IMR-90 (cell line): ENCODE results near the gene NMUR1.

ENCODE experiments used
- CEBPB ChIP-seq: IDR thresholded peaks from 2 replicates; pipeline ENCODE4 v1.6.1; 2012; ENCODE audit warnings: low read depth, low read length, improper control_type of control experiment
- CHD1 ChIP-seq: IDR thresholded peaks from 2 replicates; pipeline ENCODE4 v1.6.1; 2012; ENCODE audit warnings: low read depth, low read length, improper control_type of control experiment
- MAFK ChIP-seq: IDR thresholded peaks from 2 replicates; pipeline ENCODE4 v1.6.1; 2012; ENCODE audit warnings: low read depth, low read length, improper control_type of control experiment
- MXI1 ChIP-seq: IDR thresholded peaks from 2 replicates; pipeline ENCODE4 v1.6.1; 2012; ENCODE audit warnings: low read depth, mild to moderate bottlenecking, low read length, moderate library complexity, borderline replicate concordance
- NFE2L2 ChIP-seq: fragments of 150-350 bp; IDR thresholded peaks from 2 replicates; pipeline ENCODE4 v1.6.1; 2016; ENCODE audit warnings: low read depth, mild to moderate bottlenecking, low read length
- POLR2A ChIP-seq: IDR thresholded peaks from 2 replicates; pipeline ENCODE4 v1.6.1; 2012; ENCODE audit warnings: mild to moderate bottlenecking, low read depth, low read length
- RAD21 ChIP-seq: IDR thresholded peaks from 2 replicates; pipeline ENCODE4 v1.6.1; 2012; ENCODE audit warnings: low read length, improper control_type of control experiment
- RCOR1 ChIP-seq: IDR thresholded peaks from 2 replicates; pipeline ENCODE4 v1.6.1; 2012; ENCODE audit warnings: mild to moderate bottlenecking, low read length, improper control_type of control experiment; ENCODE audit not compliant: insufficient replicate concordance
- TF ChIP-seq, protein P1 (sequence below): conservative IDR thresholded peaks from 2 replicates; pipeline ENCODE4 v1.5.1; 2012; ENCODE audit warnings: mild to moderate bottlenecking, low read depth, low read length, improper control_type of control experiment
- TF ChIP-seq, protein P2 (sequence below): fragments of 150-350 bp; IDR thresholded peaks from 2 replicates; pipeline ENCODE4 v1.6.1; 2017; ENCODE audit warnings: mild to moderate bottlenecking, antibody characterized with exemption, low read length, low read depth

DNA sequence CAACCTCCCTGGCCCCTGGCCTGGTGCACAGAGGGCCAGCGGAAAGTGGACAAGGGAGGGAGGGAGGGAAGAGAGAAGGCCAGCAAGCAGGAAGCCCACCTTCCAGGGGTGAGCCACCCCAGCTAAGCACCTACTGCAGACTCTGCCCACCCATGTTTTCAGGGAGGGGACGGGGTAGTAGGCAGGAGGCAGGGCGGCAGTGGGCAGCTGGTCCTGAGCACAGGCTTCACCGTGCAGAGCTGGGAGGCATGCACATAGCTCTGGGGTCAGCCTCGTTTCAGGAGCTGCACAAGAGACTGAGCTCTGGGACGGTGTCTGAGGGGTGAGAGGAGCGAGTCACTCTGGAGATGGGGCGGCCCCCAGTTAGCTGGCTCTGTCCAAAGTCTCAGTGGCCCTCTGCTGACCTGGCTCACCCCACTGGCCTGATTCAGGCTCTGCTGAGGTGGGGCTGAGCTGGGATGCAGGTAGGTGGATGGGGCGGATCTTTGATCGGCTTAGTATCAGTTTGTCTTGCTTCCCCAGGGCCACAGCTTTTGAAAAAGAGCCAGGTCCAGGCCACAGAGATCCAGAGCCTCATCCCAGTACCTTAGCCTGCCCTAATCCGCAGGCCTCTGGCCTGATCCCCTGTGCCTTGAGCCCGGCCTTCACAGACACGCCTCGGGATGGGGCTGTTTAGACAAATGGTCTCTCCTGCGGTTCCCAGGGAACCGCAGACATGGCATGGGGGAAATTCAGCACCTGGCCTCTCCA lies 3.7 kb downstream of the NMUR1 start:
- TF ChIP-seq, protein P1, sequence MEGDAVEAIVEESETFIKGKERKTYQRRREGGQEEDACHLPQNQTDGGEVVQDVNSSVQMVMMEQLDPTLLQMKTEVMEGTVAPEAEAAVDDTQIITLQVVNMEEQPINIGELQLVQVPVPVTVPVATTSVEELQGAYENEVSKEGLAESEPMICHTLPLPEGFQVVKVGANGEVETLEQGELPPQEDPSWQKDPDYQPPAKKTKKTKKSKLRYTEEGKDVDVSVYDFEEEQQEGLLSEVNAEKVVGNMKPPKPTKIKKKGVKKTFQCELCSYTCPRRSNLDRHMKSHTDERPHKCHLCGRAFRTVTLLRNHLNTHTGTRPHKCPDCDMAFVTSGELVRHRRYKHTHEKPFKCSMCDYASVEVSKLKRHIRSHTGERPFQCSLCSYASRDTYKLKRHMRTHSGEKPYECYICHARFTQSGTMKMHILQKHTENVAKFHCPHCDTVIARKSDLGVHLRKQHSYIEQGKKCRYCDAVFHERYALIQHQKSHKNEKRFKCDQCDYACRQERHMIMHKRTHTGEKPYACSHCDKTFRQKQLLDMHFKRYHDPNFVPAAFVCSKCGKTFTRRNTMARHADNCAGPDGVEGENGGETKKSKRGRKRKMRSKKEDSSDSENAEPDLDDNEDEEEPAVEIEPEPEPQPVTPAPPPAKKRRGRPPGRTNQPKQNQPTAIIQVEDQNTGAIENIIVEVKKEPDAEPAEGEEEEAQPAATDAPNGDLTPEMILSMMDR, result no peak
- TF ChIP-seq MXI1 (no peak), POLR2A (no peak), RAD21 (no peak), RCOR1 (no peak), CEBPB (no peak), MAFK (no peak), NFE2L2 (no peak), CHD1 (no peak)
- TF ChIP-seq, protein P2, sequence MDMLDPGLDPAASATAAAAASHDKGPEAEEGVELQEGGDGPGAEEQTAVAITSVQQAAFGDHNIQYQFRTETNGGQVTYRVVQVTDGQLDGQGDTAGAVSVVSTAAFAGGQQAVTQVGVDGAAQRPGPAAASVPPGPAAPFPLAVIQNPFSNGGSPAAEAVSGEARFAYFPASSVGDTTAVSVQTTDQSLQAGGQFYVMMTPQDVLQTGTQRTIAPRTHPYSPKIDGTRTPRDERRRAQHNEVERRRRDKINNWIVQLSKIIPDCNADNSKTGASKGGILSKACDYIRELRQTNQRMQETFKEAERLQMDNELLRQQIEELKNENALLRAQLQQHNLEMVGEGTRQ, result no peak
